SK-N-DZ (cell line): ENCODE results near the gene POLE3.
"Not testable (repeated sequence)": the region's sequence is repeated elsewhere in the genome, so short reads cannot be mapped to it uniquely, and the experiment has no call there.

Experiments used
- DNase-seq: peaks from one replicate; pipeline ENCODE4 v3.0.0-alpha.2; 2015; ENCODE audit warnings: low spot score

The POLE3 gene

GRCh38 chr9:113406353-113406752 is 4.1 kb downstream of the POLE3 start:
- not testable (repeated sequence) for DNase-seq

DNA sequence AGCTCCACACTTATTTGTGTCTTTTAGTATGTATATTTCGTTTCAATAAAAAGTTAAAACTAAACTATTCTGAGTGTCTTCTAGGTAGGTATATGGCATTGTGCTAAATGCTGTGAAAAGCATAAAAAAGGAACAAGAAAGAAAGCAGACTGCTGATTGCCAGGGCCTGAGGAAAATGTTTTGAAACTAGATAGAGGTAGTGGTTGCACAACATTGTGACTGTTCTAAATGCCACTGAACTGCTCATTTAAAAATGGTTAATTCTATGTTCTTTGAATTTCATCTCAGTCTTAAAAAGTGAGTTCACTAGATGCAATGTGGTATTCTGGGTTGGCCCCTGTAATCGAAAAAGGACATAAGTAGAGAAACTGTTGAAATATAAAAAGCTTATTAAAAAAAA is 6.8 kb downstream of the POLE3 start:
- DNase-seq: no peak

GRCh38 chr9:113401027-113401792 is 9.3 kb downstream of the POLE3 start, which contains the start of gene ALAD:
TSS of gene ALAD (minus strand) at chr9:113401284. CDS start at chr9:113393559, 7,725 bp downstream.
- peak; percentile 97 for DNase-seq

DNA sequence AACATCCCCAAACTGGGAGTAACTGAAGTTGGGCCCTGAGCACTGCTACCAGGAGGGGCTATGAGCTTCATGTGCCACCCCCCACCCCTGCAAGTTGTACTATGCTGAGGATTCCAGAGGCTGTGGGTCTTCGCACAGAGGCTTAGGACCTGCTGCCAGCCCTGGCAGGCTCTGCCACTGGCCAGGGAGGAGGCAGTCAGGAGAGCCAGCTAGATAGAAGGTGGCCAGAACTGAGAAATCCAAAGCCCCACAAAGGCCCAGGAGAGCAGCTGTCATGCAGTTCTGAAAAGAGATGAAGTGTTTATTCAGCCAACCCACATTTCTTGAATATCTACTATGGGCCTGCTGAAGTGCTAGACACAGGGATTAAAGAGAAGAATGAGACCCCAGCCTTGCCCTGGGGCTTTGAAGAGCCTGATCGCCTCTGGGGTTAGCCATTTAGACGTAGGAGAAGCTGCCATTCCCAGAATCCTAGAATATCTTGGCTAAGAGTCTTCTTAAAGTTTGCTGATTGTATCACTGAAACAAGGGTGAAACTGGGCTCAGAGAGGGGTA is 10.8 kb downstream of the POLE3 start:
- no peak for DNase-seq

DNA sequence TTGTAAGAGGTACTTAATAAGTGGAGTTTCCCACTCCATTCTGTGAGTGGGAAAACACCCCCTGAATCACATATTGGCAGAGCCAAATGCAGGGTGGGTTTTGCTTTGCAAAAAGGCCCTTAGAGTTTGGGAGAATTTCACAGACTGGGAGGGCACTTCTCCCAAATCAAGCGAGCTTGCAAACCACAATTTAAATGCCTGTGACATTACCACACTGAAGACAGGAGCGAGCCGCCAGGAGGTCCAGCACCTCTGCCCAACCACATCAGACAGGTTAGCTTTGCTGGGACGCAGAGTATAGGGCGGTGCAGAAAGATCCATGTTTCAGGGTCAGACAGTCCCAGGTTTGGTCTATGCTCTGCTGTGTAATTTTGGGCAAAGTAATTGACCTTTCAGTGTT is 11.7 kb downstream of the POLE3 start:
- DNase-seq: no peak

- no peak for DNase-seq
These were observed 13.3 kb downstream of the POLE3 start for GRCh38 chr9:113397203-113397631.

DNA sequence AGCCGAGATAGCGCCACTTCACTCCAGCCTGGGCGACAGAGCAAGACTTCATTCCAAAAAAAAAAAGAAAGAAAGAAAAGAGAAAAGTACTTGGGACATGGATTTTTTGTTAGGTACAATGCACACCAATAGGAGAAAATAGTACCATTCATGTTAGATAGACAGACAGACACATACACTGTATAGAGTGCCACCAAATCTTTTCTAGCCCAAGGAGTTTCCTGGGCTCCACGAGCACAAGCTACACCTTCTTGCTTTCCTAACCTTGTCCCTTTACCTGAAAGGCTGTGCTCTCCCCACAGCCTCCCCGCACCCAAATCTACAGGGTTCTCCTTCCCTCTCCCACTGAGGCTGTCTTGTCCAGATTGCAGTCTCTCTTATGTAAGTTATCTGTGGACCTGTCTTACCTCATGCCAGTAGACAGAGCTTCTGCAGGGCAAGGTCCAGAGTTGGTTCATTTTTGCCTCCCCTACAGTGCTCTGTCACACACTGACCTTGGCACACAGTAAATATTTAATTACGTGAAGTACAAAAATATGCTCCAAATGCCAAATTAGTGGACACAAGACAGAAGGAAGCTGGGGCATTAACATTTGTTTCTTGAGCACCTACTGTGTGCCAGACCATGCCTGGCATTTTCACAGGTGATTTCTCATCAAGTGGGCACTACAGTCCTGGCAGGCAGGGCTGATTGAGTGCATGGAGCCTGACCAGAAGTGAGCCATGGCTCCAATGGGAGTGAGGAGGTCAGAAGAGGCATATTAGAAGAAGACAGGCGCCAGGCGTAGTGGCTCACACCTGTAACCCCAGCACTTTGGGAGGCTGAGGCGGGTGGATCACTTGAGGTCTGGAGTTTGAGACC is 15.2 kb downstream of the POLE3 start:
- no peak for DNase-seq

GRCh38 chr9:113393281-113393680 is 17.2 kb downstream of the POLE3 start:
- no peak for DNase-seq

GRCh38 chr9:113391917-113392316 is 18.6 kb downstream of the POLE3 start:
- no peak for DNase-seq

DNA sequence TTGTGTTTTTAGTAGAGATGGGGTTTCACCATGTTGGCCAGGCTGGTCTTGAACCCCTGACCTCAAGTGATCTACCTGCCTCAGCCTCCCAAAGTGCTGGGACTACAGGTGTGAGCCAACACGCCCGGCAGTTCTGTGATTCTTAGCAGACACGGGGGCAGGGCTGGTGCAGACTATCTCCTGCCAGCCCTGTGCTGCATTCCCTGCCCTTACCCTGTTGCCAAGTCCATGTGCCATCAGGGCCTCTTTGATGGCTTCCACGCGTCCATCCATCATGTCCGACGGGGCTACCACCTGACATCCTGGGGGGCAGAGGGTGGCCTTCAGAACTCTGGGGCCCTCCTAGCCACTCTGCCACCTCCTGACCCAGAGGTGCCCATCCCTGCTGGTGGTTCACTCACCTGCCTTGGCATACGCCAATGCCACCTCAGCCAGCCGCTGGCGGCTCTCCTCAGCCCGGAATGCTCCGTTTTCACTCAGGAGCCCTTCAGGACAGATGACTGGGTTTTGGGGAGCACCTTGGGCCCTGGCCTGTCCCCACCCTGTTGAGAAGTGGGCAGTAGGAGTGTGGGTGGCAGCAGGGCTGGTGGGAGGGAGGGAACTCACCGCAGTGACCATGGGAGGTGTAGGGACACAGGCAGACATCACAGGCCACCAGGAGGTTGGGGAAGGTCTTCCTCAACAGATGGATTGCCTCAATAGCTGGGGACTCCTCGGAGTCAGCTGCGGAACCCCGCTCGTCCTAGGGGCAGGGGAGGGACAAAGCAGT is 20.1 kb downstream of the POLE3 start:
- DNase-seq: no peak

GRCh38 chr9:113389451-113389850 is 21.0 kb downstream of the POLE3 start:
- DNase-seq: no peak

GRCh38 chr9:113388833-113389232 is 21.6 kb downstream of the POLE3 start:
- DNase-seq: no peak

- no peak for DNase-seq
These were observed 22.8 kb downstream of the POLE3 start for GRCh38 chr9:113387560-113388230.

DNA sequence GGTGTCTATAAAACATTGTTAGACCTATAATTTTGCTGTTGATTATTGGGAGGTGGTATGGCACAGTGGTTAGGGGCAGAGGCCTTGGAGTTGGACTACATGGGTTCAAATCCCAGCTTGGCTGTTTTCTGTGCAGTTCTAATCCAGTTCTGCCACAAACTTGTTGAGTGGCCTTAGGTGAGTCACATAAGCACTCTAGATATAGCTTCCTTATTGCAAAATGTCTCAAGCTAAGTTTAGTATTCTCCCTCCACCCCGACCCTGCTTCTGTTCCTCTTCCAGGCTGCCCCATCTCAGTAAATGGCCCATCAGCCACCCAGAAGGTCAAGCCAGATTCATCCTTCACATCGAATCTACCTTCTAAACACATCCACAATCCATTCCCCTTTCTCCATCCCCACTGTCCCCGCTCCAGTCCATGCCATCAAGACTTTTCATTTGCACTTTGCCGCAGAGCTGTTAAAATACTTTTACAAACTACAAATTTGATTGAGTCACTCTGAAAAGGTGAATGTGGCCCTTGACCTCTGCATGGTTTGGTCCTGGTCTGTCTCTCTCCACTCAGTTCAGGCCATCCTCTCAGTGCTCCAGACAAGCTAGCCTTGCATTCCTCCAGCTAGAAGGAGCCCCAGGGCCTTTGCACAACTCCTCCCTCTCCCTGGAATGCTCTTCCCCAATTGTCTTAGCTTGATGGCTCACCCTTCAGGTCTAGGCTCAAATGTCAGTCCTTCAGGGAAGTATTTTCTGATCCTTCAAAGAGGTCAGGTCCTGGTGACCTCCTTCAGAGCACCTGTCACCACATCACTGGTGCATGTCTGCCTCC is 23.7 kb downstream of the POLE3 start:
- no peak for DNase-seq

GRCh38 chr9:113381909-113382411 is 28.5 kb downstream of the POLE3 start:
- no peak for DNase-seq

- DNase-seq: not testable (repeated sequence)
These were observed 29.0 kb downstream of the POLE3 start for GRCh38 chr9:113381441-113381840.

DNA sequence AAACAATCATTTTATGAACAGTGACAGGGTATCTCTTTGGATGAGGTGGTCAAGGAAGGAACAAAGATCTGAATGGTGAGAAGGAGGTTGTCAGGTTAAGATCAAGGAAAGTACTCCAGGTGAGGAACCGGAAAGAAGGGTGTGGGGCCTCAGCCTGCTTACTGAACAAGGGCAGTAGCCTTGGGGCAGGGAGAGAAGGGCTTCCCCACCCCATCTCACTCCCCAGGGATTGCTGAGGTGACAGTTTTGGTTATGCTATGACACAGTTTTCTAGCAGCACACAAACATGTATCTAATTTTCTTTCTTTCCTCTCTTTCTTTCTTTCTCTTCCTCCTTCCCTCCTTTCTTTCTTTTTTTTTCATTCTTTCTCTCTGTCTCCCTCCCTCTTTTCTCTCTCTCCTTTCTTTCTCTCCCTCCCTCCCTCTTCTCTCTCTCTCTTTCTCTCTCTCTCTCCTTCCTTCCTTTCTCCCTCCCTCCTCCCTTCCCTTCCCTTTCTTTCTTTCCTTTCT is 29.6 kb downstream of the POLE3 start:
- no peak for DNase-seq

DNA sequence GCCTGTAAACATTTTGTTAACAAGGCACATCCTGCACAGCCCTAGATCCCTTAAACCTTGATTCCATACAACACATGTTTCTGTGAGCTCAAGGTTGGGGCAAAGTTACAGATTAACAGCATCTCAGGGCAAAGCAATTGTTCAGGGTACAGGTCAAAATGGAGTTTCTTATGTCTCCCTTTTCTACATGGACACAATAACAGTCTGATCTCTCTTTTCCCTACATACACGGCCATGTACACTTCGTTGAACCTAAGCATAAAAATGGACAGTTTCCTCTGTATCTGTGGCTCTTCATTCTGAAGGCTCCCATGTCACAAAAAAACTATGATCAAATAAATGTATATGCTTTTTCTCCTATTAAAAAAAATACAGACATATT is 30.7 kb downstream of the POLE3 start:
- not testable (repeated sequence) for DNase-seq

DNA sequence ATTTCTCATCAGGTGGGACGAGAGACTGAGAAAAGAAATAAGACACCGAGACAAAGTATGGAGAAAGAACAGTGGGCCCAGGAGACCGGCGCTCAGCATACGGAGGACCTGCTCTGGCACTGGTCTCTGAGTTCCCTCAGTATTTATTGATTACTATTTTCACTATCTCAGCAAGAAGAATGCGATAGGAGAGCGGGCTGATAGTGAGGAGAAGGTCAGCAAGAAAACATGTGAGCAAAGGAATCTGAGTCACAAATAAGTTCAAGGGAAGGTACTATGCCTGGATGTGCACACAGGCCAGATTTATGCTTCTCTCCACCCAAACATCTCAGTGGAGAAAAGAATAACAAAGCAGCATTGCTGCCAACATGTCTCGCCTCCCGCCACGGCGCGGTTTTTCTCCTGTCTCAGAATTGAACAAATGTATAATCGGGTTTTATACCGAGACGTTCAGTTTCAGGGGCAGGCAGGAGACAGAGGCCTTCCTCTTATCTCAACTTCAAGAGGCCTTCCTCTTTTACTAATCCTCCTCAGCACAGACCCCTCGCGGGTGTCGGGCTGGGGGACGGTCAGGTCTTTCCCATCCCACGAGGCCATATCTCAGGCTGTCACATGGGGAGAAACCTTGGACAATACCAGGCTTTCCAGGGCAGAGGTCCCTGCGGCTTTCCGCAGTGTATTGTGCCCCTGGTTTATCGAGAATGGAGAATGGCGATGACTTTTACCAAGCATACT is 31.2 kb downstream of the POLE3 start:
- not testable (repeated sequence) for DNase-seq
